HT1080 (cell line): ENCODE measurements around the gene PROM2. TPM values are rescaled to one million over a fixed set of nuclear protein-coding genes. Genes with fewer than 3 reads are reported as not detected.

Experiments
- DNase-seq: peaks from one replicate; pipeline ENCODE4 v3.0.0-alpha.2; 2015; ENCODE audit warnings: low read depth
- total RNA-seq: library from RNA; depleted of rRNA; stranded (reverse); fragments of >200 nt; shearing (Covaris generic); gene quantifications from 2 replicates; pipeline ENCODE4 v1.2.3, GENCODE V29; 2014

Gene PROM2
- total RNA-seq, 1 experiment from 2014 or later = not detected

GRCh38 chr2:95320986-95321767 lies 46.9 kb downstream of the PROM2 start:
- DNase-seq = no peak

GRCh38 chr2:95323347-95324155 lies 49.3 kb downstream of the PROM2 start:
- DNase-seq = peak; percentile 36

- DNase-seq = no peak
Observed at GRCh38 chr2:95325026-95325425, 50.8 kb downstream of the PROM2 start.

GRCh38 chr2:95325590-95326432 lies 51.6 kb downstream of the PROM2 start:
- DNase-seq = no peak

GRCh38 chr2:95326433-95327140 lies 52.3 kb downstream of the PROM2 start:
- DNase-seq = no peak

- no peak for DNase-seq
Observed at GRCh38 chr2:95327861-95328260, 53.6 kb downstream of the PROM2 start.

- peak; percentile 35 for DNase-seq
Observed at GRCh38 chr2:95328358-95329125, 54.3 kb downstream of the PROM2 start.

GRCh38 chr2:95329401-95329800 lies 55.2 kb downstream of the PROM2 start:
- no peak for DNase-seq

GRCh38 chr2:95329891-95330793 lies 55.9 kb downstream of the PROM2 start:
- DNase-seq = no peak

- DNase-seq = no peak
Observed at GRCh38 chr2:95330794-95331338, 56.6 kb downstream of the PROM2 start.

GRCh38 chr2:95331606-95332005 lies 57.4 kb downstream of the PROM2 start:
- DNase-seq = no peak

GRCh38 chr2:95332036-95332435 lies 57.8 kb downstream of the PROM2 start:
- no peak for DNase-seq

GRCh38 chr2:95333056-95333455 lies 58.8 kb downstream of the PROM2 start:
- no peak for DNase-seq

- DNase-seq = peak; percentile 82
Observed at GRCh38 chr2:95333888-95334338, 59.7 kb downstream of the PROM2 start.

- no peak for DNase-seq
Observed at GRCh38 chr2:95334916-95335641, 60.8 kb downstream of the PROM2 start.

- DNase-seq = no peak
Observed at GRCh38 chr2:95336406-95336805, 62.2 kb downstream of the PROM2 start.

GRCh38 chr2:95337829-95338228 lies 63.6 kb downstream of the PROM2 start:
- DNase-seq = no peak
